Dermis blood vessel endothelial cell (primary cell): ENCODE data around the gene MAST1. TPM values are rescaled to one million over a fixed set of nuclear protein-coding genes. Genes with fewer than 3 reads are reported as not detected.
"Not testable (repeated sequence)": the region's sequence is repeated elsewhere in the genome, so short reads cannot be mapped to it uniquely, and the experiment has no call there.

ENCODE experiments used
- DNase-seq: peaks from one replicate; pipeline ENCODE4 v3.0.0; 2010
- total RNA-seq: library from RNA; depleted of rRNA; stranded (reverse); fragments of >200 nt; gene quantifications from 2 replicates; pipeline ENCODE4 v1.2.3, GENCODE V29; 2014

MAST1 gene
- total RNA-seq, 1 donor from 2014 or later = 0.17 TPM

DNA sequence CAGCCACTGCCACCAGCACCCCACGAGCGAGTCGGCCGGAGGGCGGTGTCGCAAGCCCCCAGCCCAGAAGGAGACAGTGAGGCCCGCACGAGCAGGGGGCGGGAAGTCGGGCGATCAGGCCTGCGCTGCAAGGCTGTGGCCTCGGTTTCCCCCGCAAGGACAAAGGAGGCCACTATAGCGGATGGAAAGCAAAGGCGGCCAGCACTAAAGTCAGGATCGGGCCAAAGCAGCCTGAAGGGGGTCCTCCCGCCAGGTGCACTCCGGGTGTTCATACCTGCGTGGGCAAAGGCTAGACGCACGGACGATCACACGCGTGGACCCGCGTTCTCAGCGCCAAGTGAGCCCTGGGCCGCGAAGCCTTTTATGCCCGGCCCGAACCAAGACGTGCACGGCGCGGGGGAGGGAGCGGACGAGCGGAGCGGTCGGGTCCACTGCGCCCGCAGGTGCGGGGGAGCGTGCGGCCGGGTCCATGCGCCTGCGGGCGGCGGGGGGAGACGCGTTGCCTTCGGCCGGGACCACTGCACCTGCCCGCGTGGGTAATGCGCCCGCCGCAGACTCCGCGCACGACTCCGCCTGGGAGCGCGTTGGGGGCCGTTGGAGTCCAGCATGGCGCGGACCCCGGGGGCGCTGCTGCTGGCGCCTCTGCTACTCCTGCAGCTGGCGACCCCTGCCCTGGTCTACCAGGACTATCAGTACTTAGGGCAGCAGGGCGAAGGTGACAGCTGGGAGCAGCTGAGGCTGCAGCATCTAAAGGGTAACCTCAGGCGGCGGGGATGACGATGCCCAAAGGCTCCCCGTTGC is 36.6 kb upstream of the MAST1 start, which contains the start of the genes PRDX2 and THSD8:
PRDX2 (minus strand) TSS at position 335 of the 801 bp plus-strand sequence. CDS start 539 bp downstream, outside the sequence.
THSD8 (plus strand) TSS at position 604 of the 801 bp plus-strand sequence; CDS start at position 607, 3 bp downstream.
- DNase-seq = peak; percentile 84

DNA sequence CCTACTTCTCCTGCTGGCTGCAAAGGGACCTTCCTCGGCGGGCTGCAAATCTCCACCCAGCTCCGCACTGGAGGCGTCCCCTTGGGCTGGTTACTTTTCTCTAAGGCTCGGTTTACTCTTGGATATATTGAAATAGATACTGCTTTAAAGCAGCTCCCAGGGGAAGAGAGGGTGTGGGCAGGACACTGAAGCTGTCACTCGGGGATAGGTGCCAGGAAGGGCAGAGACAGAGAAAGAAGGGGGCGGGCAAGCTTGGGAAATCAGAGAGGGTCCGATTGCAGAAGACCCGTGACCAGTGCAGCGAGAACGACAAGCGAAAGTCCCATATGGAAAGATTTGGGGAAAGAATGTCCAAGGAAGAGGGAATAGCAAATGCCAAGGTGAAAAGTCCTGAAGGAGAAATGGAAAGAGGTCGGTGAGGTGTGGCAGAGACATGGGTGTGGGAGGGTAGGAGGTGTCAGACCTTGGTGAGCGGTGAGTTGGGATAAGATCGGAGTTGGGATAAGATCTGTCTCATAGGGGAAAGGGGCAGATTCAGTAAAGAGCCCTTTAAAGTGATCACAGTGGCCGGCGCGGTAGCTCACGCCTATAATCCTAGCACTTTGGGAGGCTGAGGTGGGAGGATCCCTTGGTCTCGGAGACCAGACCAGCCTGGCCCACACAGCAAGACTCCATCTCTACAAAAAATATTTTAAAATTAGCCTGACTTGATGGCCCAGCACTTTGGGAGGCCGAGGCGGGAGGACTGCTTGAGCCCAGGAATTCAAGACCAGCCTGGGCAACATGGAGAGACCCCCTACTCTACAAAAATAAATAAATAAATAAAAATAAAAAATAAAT is 35.8 kb upstream of the MAST1 start:
- no peak for DNase-seq

DNA sequence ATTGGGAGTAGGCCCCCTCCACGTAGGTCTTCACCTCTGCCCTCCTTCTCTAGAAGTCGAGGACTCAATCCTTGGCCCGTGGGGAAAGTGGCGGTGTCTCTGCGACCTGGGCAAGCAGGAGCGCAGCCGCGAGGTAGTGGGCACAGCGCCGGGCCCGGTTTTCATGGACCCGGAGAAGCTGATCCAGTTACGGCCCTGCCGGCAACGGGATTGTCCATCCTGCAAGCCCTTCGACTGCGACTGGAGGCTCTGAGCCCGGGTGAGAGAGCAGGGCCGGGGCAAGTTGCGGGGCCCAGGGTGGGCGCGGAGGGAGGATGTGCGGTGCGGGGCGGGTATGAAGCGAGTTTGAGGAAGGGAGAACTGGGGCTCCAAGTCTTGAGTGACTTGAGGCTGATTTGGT is 34.3 kb upstream of the MAST1 start:
- DNase-seq = no peak

DNA sequence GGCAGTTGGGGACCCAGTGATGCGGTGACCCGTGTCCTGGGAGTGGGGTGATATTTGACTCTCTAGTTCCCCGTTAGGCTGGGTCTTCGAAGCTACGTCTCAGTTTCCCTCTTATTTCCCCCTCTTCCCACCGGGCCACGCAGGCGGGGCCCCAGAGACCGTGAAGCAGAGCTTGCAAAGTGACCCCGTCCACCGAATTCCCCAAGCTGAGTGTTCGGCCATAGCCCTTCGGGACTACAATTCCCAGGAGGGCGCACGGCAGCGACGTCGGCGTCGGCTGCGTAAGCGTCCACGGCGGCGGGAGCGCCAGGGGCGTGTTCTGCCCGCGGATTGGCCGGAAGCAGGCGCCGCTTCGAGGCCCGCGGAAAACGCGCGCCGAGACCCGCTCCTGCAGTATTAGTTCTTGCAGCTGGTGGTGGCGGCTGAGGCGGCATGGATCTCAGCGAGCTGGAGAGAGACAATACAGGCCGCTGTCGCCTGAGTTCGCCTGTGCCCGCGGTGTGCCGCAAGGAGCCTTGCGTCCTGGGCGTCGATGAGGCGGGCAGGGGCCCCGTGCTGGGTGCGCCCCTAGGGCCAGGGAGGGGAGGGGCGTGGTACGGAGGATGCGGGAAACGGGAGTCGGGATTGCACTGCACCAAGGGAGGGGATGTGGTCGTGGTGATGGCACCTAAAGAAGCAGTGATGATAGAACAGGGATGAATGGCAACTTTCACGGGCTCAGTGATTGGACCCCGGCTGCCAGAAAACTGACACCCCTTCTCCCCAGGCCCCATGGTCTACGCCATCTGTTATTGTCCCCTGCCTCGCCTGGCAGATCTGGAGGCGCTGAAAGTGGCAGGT is 31.9 kb upstream of the MAST1 start, which contains the start of gene RNASEH2A:
RNASEH2A (plus strand) TSS at position 343 of the 840 bp plus-strand sequence; CDS start at position 433, 90 bp downstream.
- DNase-seq = peak; percentile 95

DNA sequence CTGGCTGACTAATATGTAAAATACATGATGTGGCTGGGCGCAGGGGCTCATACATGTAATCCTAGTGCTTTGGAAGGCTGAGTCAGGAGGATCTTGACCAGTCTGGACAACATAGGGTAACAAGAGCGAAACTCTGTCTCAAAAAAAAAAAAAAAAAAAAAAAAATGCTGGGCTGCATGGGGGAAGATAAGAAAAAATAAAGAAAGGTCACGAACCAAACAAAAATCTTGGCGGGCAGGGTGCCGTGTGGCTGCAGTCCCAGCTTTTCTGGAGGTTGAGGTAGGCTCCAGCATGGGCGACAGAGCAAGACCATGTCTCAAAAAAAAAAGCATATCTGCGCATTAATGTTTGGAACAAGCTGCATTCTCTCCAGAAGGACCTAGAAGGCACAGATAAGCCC is 23.2 kb upstream of the MAST1 start:
- DNase-seq = no peak

DNA sequence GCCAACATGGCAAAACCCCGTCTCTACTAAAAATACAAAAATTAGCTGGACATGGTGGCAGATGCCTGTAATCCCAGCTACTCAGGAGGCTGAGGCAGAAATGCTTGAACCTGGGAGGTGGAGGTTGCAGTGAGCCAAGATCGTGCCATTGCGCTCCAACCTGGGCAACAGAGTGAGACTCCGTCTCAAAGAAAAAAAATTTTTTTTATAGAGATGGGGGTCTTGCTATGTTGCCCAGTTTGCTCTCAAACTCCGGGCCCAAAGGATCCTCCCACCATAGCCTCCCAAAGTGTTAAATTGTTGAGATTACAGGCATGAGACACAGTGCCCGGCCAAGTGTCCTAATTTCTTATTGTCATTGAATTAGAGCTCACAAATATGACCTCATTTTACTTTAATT is 21.1 kb upstream of the MAST1 start:
- DNase-seq = not testable (repeated sequence)

DNA sequence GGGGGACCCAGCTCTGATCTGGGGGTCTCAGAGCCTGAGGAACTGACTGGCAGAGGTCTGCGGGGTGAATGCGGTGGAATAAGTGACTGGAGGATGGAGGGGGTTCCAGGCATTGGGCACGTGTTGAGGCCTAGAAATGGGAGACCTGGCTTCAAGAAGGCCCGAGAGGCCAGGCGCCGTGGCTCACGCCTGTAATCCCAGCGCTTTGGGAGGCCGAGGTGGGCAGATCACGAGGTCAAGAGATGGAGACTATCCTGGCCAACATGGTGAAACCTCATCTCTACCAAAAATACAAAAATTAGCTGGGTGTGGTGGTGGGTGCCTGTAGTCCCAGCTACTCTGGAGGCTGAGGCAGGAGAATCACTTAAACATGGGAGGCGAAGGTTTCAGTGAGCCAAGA is 20.5 kb upstream of the MAST1 start:
- DNase-seq = not testable (repeated sequence)

DNA sequence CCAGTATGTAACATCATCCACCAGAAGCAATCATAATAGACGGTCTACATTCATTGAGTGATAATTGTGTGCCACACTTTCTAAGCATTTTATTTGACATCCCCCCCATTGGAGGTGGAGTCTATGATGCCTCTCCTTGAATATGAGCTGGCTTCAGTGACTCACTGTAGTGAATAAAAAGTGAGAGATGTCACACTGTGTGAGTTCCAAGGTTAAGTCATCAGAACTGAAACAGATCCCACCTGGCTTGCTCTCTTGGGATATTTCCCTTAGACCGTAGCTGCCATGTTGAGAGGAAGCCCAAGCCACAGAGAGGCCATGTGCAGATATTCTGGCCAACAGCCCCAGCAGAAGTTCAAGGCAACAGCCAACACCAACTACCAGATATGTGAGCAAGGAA is 16.6 kb upstream of the MAST1 start:
- DNase-seq = no peak

DNA sequence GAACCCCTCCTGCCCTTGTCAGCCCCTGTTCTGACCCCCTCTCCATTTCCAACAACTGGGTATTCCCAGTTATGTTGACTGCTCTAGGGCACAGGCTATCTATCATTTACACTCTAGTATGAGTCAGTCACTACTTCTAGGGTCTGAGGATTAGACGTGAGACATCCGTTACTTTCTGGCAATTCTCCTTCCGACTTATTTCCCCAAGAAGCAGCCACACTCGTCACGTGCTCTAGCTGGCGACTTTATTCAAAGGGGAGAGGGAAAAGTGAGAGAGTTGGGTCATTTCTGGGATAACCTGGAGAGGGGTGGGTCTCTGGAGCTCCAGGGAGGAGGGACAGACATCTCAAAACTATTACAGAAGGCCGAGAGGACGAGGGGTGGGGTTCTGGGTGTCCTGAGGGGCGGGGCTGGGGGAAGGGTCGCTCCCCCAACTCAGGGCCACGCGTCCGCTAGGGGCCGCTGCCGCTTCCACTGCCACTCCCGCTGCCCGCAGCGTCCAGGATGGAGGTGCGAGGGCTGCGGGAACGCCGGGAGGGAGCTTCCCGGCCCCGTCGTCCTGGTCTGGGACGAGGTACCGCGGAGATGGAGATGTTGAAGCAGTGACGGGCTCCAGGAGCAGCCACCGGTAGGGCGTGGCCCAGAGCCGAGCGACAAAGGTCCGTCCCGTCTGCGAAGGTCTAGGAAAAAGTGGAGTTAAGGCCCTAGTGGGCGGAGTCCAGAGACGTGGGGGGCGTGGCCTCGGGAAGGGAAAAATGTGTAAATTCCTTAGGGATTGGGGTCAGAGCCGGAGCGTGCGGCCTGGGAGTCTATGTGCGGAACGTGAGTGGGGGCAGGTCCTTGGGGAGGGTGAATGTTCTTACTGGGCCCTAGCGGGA is 12.8 kb upstream of the MAST1 start:
- peak; percentile 41 for DNase-seq

DNA sequence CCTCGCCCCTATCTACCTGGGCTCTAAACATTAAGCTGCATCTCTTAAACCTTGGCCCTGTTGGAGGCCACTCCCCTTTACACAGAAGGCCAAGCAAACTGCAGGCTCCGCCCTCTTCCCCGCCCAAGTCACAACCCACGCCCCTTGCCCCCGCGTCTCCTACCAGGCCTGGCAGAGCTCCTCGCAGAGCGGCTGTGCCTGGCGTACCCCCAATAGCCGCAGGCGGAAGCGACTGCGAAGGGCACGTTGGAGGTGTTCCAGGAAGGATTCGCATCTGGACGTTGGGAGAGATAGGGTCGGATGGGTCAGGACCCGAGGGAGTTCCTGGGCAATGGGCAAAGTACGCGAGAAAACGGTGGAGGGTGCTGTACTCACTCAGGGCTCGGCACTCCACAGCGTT is 9.8 kb upstream of the MAST1 start:
- DNase-seq = peak; percentile 24

DNA sequence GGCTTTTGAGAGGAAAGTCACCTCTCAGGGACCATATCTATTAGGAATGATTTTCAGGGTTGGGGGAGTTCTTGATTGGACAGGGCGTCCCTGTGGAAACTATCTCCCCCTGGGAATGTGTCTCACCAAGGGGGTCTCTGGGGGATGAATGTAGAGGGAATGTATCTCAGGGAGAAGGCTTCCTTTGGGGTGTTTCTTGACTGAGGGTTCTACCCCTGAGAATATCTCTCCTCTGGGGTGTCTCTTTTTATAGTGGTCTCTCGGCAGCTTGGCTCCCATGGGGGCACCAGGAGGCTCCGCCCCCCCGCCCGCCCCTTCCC is 4.9 kb upstream of the MAST1 start:
- no peak for DNase-seq

DNA sequence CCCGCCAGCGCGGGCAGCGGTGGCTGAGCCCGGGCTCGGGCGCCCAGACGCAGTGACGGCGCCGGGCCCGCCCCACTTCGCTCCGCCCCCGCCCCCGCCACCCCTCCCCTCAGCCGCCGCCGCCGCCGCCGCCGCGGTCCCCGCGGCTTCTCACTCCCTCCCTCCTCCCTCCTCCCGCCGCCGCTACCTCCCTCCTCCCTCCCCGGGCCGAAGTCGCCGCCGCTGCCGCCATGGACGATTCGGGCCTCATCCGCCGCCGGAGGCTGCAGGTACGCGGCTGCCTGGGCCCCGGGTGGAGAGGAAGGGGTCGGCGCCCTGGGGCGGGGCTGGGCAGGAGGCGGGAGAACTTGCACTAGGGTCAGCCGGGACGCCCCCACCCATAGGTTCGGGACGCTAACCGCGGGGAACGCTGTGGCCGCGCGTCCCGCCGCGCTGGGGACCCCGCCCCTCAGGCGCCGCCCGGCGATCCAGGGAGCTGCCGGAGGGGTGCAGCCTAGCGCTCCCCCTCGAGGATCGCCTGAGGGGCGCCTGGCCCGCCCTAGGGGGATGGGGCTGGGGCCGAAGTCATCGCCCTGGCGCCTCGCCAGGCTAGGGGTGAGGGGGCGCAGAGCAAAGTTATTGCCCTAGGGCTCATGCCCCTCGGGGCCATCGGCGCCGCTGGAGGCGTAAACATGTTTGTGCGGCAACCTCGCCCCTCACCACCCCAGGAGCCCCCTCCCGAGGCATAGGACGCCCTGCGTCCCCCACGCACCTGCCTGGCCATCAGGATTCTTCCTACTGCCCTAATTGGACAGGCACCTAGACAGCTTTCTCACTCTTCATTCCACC is 4.4 kb upstream of the MAST1 start:
- no peak for DNase-seq

DNA sequence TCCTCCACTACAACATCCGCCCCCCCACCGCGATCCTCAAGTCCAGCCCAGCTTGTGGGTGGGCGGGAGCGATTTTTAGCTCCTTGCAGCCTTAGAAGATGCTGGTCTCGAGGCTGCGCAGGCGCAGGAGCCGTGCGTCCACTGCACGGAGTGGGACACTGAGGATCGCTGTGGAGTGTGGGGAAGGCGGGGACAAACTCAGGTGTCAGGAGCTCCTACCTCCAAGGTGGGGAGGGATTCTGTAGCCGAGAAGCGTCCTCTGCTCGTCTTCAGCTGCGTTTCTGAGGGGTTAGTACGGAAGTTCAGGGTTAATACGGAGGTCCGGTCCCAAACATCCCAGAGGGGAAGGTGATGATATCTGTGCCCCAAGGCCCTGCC is 3.8 kb upstream of the MAST1 start, which contains the start of gene RTBDN:
RTBDN (minus strand) TSS at position 14 of the 378 bp plus-strand sequence. CDS start 4,600 bp downstream, outside the sequence.
- no peak for DNase-seq

DNA sequence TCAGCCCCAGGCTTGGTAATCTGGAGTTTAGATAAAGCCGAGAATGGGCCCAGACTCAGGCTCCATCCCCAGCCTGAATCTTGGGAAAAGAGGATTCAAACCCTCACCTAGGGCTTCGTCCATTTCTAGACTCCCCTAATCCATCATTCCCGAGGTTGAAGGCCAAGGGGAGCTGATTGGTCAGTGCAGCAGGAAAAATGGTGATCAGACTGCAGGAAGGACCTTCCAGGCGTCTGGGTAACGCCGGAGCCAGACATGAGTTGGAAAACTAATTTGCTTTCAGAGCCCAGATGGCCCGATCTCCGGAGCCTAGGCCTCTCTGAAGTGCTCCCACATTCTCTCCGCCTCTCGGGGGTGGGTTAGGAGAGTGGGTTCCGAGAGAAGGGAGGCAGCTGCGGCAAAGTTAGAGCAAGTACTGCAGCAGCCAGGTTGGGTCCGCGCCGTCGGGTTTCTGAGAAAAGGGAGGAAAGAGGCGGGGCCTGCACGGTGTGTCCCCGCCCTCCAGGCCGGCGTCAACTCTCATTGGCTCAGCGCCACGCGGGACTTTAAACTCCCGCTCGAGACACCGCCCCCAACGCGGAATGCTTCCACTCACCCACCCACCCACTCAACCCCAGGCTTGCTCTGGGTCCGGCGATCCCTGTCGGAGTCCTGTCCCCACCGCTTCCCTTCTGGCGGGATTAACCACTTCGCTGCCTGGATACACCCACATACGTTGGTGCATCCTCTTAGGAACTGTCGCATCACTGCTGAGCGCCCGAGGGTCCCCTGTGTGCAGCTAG is 3.1 kb upstream of the MAST1 start:
- peak; percentile 36 for DNase-seq

DNA sequence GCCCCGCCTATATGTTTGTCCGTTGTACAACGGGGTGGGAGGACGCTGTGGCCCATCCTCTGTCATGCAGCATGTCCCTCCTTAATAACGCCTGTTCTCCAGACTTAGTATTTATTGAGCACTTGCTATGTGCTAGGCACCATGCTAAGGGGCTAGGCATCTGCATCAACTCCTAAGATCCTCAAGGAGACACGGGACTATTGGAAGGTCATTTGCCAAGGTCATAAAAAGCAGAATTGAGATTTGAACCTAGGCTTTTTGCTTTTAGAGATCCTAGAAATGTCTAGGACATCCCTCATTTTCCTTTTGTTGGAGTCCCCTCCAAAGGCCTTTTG is 1.8 kb upstream of the MAST1 start:
- no peak for DNase-seq

DNA sequence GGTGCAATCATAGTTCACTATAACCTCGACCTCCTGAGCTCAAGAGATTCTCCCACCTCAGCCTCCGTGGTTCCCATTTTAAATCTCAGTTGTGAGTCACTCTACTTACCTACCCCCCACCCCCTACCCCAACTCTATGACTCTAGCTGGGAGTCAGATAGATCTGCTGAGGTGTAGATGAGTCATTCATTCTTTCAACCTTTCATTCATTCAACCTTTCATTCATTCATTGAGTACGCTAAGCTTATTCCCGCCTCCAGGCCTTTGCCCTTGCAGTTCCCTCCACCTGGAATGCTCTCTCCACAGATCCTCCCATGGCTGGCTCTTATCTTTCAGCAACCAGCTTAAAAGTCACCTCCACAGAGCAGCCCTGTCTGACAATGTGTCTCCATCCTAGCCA is 1.1 kb upstream of the MAST1 start:
- DNase-seq = no peak

DNA sequence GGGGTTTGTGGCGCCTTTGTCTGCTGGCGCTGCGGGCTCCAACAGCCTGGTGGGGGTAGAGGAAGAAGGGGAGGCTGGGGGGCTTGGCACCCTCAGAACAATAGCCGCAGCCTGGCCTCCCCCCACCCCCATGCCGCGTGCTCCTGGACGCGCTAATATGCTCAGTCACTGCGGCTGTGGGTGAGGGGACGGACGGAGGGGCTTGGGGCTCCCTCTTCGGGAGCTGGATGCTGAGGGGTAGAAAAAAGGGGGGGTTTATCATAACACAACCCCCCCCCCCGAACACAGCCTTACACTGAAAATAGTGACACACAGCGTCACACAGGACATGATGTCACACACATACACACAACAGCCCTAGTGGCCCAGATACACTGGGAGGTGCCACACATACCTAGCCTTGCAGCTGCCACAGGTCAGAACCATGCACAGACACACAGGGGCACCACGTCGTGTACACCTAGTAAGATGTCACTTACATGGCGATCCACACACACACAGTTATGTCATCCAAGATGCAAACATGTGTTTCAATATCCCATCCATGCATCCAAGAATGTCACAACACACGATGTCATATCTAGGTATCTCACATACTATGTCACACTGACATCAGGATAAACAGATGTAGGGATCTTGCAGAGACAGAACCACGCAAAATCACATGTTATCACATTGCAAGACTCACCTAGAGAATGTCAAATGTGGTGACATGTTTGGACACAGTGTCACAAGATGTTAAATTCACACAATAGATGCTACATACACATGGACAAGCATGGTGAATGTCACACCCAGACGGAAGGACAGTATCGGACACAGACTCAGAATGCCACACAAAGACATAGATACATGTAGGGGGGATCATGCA is 806 bp downstream of the MAST1 start:
- no peak for DNase-seq

DNA sequence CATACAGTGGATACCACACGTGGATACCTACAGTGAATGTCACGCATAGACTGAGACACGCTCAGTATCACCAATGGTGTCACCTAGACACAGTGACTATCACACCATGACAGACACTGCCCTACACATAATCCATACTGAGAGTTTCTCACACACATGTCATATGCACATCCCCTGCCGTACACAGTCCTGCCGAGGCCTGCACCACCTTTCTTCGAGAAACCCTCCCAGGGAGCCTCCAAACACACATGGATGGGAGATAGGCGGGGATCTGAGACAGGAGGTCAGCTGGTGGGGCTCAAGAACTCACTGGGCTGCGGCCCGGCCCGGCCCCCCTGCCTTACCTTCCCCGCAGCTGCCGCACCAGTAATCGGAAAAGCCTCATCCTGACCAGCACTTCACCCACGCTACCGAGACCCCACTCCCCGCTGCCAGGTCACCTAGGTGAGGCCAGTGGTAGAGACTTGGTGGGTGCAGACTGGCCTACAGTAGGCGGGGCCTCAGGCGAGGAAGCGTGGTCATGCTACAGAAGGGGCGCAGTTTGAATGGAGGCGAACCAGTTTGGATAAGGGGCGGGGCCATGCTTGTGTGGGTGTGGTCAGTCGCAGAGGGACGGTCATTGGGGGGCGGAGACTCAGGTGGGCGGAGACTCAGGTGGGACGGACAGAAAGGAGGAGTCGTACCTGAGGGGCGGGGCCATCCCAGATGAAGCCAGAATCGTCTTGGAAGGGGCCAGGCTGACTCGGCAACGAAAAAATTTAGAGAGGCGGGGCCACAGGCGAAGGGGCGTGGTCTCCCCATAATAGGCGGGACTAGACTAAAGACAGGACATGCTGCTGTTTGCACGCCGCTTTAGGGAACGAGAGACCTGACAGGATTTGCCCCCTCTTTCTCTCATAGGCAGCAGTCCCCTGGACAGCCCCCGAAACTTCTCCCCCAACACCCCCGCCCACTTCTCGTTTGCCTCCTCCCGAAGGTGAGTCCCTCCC is 2.1 kb downstream of the MAST1 start:
- peak; percentile 60 for DNase-seq
